IPS-NIHi11 (cell line): ENCODE results near the gene SESN2.

Experiments used
- DNase-seq: peaks from one replicate; pipeline ENCODE4 v3.0.0; 2012; ENCODE audit warnings: mixed read lengths, low spot score

The SESN2 gene

DNA sequence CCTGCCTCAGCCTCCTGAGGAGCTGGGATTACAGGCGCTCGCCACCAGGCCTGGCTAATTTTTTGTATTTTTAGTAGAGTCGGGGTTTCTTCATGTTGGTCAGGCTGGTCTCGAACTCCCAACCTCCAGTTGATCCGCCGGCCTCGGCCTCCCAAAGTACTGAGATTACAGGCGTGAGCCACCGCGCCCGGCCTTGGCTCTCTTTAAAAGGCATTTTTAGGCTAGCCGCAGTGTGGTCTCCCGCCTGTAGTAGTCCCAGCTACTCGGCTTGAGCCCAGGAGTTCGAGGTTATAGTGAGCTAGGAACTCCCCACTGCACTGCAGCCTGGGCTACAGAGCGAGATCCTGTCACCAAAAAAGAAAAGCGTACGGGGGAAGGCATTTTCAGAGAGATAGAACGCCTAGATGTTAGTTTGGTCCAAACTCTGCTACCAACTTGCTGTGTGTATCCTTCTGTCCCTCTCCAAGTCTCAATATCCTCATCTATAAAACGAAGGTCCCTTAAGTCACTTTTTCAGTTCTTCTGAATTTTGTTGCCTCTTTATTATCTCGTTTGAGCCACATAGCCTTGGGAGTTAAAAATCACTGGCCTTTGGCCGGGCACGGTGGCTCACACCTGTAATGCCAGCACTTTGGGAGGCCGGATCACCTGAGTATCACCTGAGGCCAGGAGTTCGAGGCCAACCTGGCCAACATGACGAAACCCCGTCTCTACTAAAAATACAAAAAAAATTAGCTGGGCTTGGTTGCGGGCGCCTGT, 70.3 kb downstream of the SESN2 start:
- no peak for DNase-seq
